IMR-90 (cell line): Measurements from ENCODE around the gene CLDN2.

Experiments used
- BHLHE40 ChIP-seq: fragments of 150-350 bp; IDR thresholded peaks from 2 replicates; pipeline ENCODE4 v1.6.1; 2016; ENCODE audit warnings: mild to moderate bottlenecking, low read depth, low read length
- CHD1 ChIP-seq: IDR thresholded peaks from 2 replicates; pipeline ENCODE4 v1.6.1; 2012; ENCODE audit warnings: low read depth, low read length, improper control_type of control experiment
- NFE2L2 ChIP-seq: fragments of 150-350 bp; IDR thresholded peaks from 2 replicates; pipeline ENCODE4 v1.6.1; 2016; ENCODE audit warnings: low read depth, mild to moderate bottlenecking, low read length
- POLR2A ChIP-seq: IDR thresholded peaks from 2 replicates; pipeline ENCODE4 v1.6.1; 2012; ENCODE audit warnings: mild to moderate bottlenecking, low read depth, low read length
- RAD21 ChIP-seq: IDR thresholded peaks from 2 replicates; pipeline ENCODE4 v1.6.1; 2012; ENCODE audit warnings: low read length, improper control_type of control experiment
- RCOR1 ChIP-seq: IDR thresholded peaks from 2 replicates; pipeline ENCODE4 v1.6.1; 2012; ENCODE audit warnings: mild to moderate bottlenecking, low read length, improper control_type of control experiment; ENCODE audit not compliant: insufficient replicate concordance
- RFX5 ChIP-seq: IDR thresholded peaks from 2 replicates; pipeline ENCODE4 v1.8.0; 2012; ENCODE audit warnings: low read depth, mild to moderate bottlenecking, low read length, moderate library complexity
- SMC3 ChIP-seq: fragments of 150-350 bp; IDR thresholded peaks from 2 replicates; pipeline ENCODE4 v1.6.1; 2016; ENCODE audit warnings: low read depth, mild to moderate bottlenecking, antibody characterized with exemption, low read length, moderate library complexity
- TF ChIP-seq, protein P1 (sequence below): conservative IDR thresholded peaks from 2 replicates; pipeline ENCODE4 v1.5.1; 2012; ENCODE audit warnings: mild to moderate bottlenecking, low read depth, low read length, improper control_type of control experiment
- TF ChIP-seq, protein P2 (sequence below): fragments of 150-350 bp; IDR thresholded peaks from 2 replicates; pipeline ENCODE4 v1.6.1; 2016; ENCODE audit warnings: low read depth, mild to moderate bottlenecking, low read length, moderate library complexity, borderline replicate concordance
- TF ChIP-seq, protein P3 (sequence below): fragments of 150-350 bp; IDR thresholded peaks from 2 replicates; pipeline ENCODE4 v1.6.1; 2017; ENCODE audit warnings: mild to moderate bottlenecking, antibody characterized with exemption, low read length, low read depth

DNA sequence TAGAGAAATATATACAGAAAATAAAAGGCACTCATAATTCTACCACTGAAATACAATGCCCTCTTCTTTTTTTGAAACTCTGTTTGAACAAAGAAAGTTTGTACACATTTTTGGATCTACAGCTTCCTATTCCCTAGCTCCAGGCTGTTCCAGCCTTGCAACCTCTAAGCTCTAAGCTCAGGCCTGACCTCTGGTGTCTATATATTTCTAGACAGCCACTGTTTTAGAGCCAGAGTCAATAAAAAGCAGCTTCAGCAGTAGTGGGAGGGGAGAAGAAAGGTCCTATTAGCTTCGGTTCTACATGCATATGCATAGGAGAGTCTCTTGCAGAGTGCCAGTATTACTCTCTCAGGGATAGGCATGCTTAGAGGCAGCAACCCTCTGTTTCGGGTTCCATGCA, 39.7 kb downstream of the CLDN2 start:
- TF ChIP-seq RCOR1 (no peak), POLR2A (no peak), RFX5 (no peak), CHD1 (no peak), RAD21 (peak; percentile 31; the same call in 1 of the 2 replicates), BHLHE40 (no peak), SMC3 (peak; percentile 43; the same call in 1 of the 2 replicates), NFE2L2 (no peak)
- TF ChIP-seq, protein P1, sequence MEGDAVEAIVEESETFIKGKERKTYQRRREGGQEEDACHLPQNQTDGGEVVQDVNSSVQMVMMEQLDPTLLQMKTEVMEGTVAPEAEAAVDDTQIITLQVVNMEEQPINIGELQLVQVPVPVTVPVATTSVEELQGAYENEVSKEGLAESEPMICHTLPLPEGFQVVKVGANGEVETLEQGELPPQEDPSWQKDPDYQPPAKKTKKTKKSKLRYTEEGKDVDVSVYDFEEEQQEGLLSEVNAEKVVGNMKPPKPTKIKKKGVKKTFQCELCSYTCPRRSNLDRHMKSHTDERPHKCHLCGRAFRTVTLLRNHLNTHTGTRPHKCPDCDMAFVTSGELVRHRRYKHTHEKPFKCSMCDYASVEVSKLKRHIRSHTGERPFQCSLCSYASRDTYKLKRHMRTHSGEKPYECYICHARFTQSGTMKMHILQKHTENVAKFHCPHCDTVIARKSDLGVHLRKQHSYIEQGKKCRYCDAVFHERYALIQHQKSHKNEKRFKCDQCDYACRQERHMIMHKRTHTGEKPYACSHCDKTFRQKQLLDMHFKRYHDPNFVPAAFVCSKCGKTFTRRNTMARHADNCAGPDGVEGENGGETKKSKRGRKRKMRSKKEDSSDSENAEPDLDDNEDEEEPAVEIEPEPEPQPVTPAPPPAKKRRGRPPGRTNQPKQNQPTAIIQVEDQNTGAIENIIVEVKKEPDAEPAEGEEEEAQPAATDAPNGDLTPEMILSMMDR = peak; percentile 41
- TF ChIP-seq, protein P2, sequence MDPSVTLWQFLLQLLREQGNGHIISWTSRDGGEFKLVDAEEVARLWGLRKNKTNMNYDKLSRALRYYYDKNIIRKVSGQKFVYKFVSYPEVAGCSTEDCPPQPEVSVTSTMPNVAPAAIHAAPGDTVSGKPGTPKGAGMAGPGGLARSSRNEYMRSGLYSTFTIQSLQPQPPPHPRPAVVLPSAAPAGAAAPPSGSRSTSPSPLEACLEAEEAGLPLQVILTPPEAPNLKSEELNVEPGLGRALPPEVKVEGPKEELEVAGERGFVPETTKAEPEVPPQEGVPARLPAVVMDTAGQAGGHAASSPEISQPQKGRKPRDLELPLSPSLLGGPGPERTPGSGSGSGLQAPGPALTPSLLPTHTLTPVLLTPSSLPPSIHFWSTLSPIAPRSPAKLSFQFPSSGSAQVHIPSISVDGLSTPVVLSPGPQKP = no peak
- TF ChIP-seq, protein P3, sequence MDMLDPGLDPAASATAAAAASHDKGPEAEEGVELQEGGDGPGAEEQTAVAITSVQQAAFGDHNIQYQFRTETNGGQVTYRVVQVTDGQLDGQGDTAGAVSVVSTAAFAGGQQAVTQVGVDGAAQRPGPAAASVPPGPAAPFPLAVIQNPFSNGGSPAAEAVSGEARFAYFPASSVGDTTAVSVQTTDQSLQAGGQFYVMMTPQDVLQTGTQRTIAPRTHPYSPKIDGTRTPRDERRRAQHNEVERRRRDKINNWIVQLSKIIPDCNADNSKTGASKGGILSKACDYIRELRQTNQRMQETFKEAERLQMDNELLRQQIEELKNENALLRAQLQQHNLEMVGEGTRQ = no peak
